Measurements from ENCODE around the gene PRCD.

Gene PRCD

GRCh38 chr17:76547642-76548202, 7.9 kb downstream of the PRCD start:
- Histone ChIP-seq H3K4me1 (ENCODE audit: control insufficient read depth, insufficient read depth, low read length) (peaks cover 4% of the 10 kb centered on the region), H3K9ac (ENCODE audit: low read depth, low read length) (no peak overlapping the region), H3K9me3 (ENCODE audit: control insufficient read depth, insufficient read depth, low read length) (no peaks in the 10 kb centered on the region), H3K4me3 (ENCODE audit: low read depth, low read length) (no peak overlapping the region), H3K27me3 (ENCODE audit: control insufficient read depth, insufficient read depth, low read length) (peaks cover under 1% of the 10 kb centered on the region), H3K36me3 (ENCODE audit: control insufficient read depth, insufficient read depth, low read length) (no peaks in the 10 kb centered on the region)

- H3K9me3 ChIP-seq (ENCODE audit: control insufficient read depth, insufficient read depth, low read length), result no peaks in the 10 kb centered on the region
- H3K4me3 ChIP-seq (ENCODE audit: low read depth, low read length), result no peak overlapping the region
- peaks cover 3% of the 10 kb centered on the region for H3K4me1 ChIP-seq (ENCODE audit: control insufficient read depth, insufficient read depth, low read length)
- H3K36me3 ChIP-seq (ENCODE audit: control insufficient read depth, insufficient read depth, low read length), result no peaks in the 10 kb centered on the region
- no peak overlapping the region for H3K9ac ChIP-seq (ENCODE audit: low read depth, low read length)
- no peaks in the 10 kb centered on the region for H3K27me3 ChIP-seq (ENCODE audit: control insufficient read depth, insufficient read depth, low read length)
These were observed 8.8 kb downstream of the PRCD start for GRCh38 chr17:76548378-76549214.

- Histone ChIP-seq H3K4me3 (ENCODE audit: low read depth, low read length) (no peak overlapping the region), H3K9me3 (ENCODE audit: control insufficient read depth, insufficient read depth, low read length) (no peaks in the 10 kb centered on the region), H3K9ac (ENCODE audit: low read depth, low read length) (no peak overlapping the region), H3K27me3 (ENCODE audit: control insufficient read depth, insufficient read depth, low read length) (no peaks in the 10 kb centered on the region), H3K36me3 (ENCODE audit: control insufficient read depth, insufficient read depth, low read length) (no peaks in the 10 kb centered on the region), H3K4me1 (ENCODE audit: control insufficient read depth, insufficient read depth, low read length) (peaks cover 2% of the 10 kb centered on the region)
These were observed 9.3 kb downstream of the PRCD start for GRCh38 chr17:76549215-76549518.

- H3K9ac ChIP-seq (ENCODE audit: low read depth, low read length), result no peak overlapping the region
- no peaks in the 10 kb centered on the region for H3K36me3 ChIP-seq (ENCODE audit: control insufficient read depth, insufficient read depth, low read length)
- H3K27me3 ChIP-seq (ENCODE audit: control insufficient read depth, insufficient read depth, low read length), result no peaks in the 10 kb centered on the region
- H3K4me3 ChIP-seq (ENCODE audit: low read depth, low read length), result no peak overlapping the region
- H3K9me3 ChIP-seq (ENCODE audit: control insufficient read depth, insufficient read depth, low read length), result no peaks in the 10 kb centered on the region
- H3K4me1 ChIP-seq (ENCODE audit: control insufficient read depth, insufficient read depth, low read length), result peaks cover 2% of the 10 kb centered on the region
These were observed 9.7 kb downstream of the PRCD start for GRCh38 chr17:76549539-76549938.

GRCh38 chr17:76550712-76551615, 11.1 kb downstream of the PRCD start:
- H3K4me3 ChIP-seq (ENCODE audit: low read depth, low read length), result no peak overlapping the region
- H3K9me3 ChIP-seq (ENCODE audit: control insufficient read depth, insufficient read depth, low read length), result no peaks in the 10 kb centered on the region
- H3K27me3 ChIP-seq (ENCODE audit: control insufficient read depth, insufficient read depth, low read length), result no peaks in the 10 kb centered on the region
- H3K9ac ChIP-seq (ENCODE audit: low read depth, low read length), result no peak overlapping the region
- H3K4me1 ChIP-seq (ENCODE audit: control insufficient read depth, insufficient read depth, low read length), result peaks cover 2% of the 10 kb centered on the region
- H3K36me3 ChIP-seq (ENCODE audit: control insufficient read depth, insufficient read depth, low read length), result no peaks in the 10 kb centered on the region

GRCh38 chr17:76551685-76552084, 11.8 kb downstream of the PRCD start:
- no peak overlapping the region for H3K9ac ChIP-seq (ENCODE audit: low read depth, low read length)
- H3K4me3 ChIP-seq (ENCODE audit: low read depth, low read length), result no peak overlapping the region
- no peaks in the 10 kb centered on the region for H3K9me3 ChIP-seq (ENCODE audit: control insufficient read depth, insufficient read depth, low read length)
- no peaks in the 10 kb centered on the region for H3K27me3 ChIP-seq (ENCODE audit: control insufficient read depth, insufficient read depth, low read length)
- no peaks in the 10 kb centered on the region for H3K36me3 ChIP-seq (ENCODE audit: control insufficient read depth, insufficient read depth, low read length)
- peaks cover 2% of the 10 kb centered on the region for H3K4me1 ChIP-seq (ENCODE audit: control insufficient read depth, insufficient read depth, low read length)

GRCh38 chr17:76553178-76553908, 13.5 kb downstream of the PRCD start:
- Histone ChIP-seq H3K9me3 (ENCODE audit: control insufficient read depth, insufficient read depth, low read length) (no peaks in the 10 kb centered on the region), H3K27me3 (ENCODE audit: control insufficient read depth, insufficient read depth, low read length) (no peaks in the 10 kb centered on the region), H3K4me1 (ENCODE audit: control insufficient read depth, insufficient read depth, low read length) (peaks cover 2% of the 10 kb centered on the region), H3K36me3 (ENCODE audit: control insufficient read depth, insufficient read depth, low read length) (no peaks in the 10 kb centered on the region), H3K9ac (ENCODE audit: low read depth, low read length) (no peak overlapping the region), H3K4me3 (ENCODE audit: low read depth, low read length) (no peak overlapping the region)

GRCh38 chr17:76554131-76554530, 14.3 kb downstream of the PRCD start:
- peaks cover 2% of the 10 kb centered on the region for H3K4me1 ChIP-seq (ENCODE audit: control insufficient read depth, insufficient read depth, low read length)
- H3K36me3 ChIP-seq (ENCODE audit: control insufficient read depth, insufficient read depth, low read length), result no peaks in the 10 kb centered on the region
- no peaks in the 10 kb centered on the region for H3K9me3 ChIP-seq (ENCODE audit: control insufficient read depth, insufficient read depth, low read length)
- H3K4me3 ChIP-seq (ENCODE audit: low read depth, low read length), result no peak overlapping the region
- H3K9ac ChIP-seq (ENCODE audit: low read depth, low read length), result no peak overlapping the region
- no peaks in the 10 kb centered on the region for H3K27me3 ChIP-seq (ENCODE audit: control insufficient read depth, insufficient read depth, low read length)

GRCh38 chr17:76556765-76557367, 17.0 kb downstream of the PRCD start:
- H3K4me3 ChIP-seq (ENCODE audit: low read depth, low read length), result peak overlapping the region; percentile 85
- H3K4me1 ChIP-seq (ENCODE audit: control insufficient read depth, insufficient read depth, low read length), result peaks cover 8% of the 10 kb centered on the region
- H3K27me3 ChIP-seq (ENCODE audit: control insufficient read depth, insufficient read depth, low read length), result no peaks in the 10 kb centered on the region
- H3K9me3 ChIP-seq (ENCODE audit: control insufficient read depth, insufficient read depth, low read length), result no peaks in the 10 kb centered on the region
- H3K36me3 ChIP-seq (ENCODE audit: control insufficient read depth, insufficient read depth, low read length), result peaks cover 15% of the 10 kb centered on the region
- H3K9ac ChIP-seq (ENCODE audit: low read depth, low read length), result peak overlapping the region; percentile 78

- no peaks in the 10 kb centered on the region for H3K27me3 ChIP-seq (ENCODE audit: control insufficient read depth, insufficient read depth, low read length)
- no peaks in the 10 kb centered on the region for H3K9me3 ChIP-seq (ENCODE audit: control insufficient read depth, insufficient read depth, low read length)
- H3K4me3 ChIP-seq (ENCODE audit: low read depth, low read length), result peak overlapping the region; percentile 87
- H3K9ac ChIP-seq (ENCODE audit: low read depth, low read length), result peak overlapping the region; percentile 99
- H3K4me1 ChIP-seq (ENCODE audit: control insufficient read depth, insufficient read depth, low read length), result peaks cover 8% of the 10 kb centered on the region
- peaks cover 19% of the 10 kb centered on the region for H3K36me3 ChIP-seq (ENCODE audit: control insufficient read depth, insufficient read depth, low read length)
These were observed 17.7 kb downstream of the PRCD start for GRCh38 chr17:76557368-76558197.

All from iPS-15b (cell line).